ENCODE data around the gene MAN2A1. TPM values are rescaled to one million over a fixed set of nuclear protein-coding genes. Genes with fewer than 3 reads are reported as not detected.
"Not testable (repeated sequence)": the region's sequence is repeated elsewhere in the genome, so short reads cannot be mapped to it uniquely, and the experiment has no call there.

MAN2A1 gene
- total and polyA plus RNA-seq, 12 donors: 11.7 to 123 (median 83.2) TPM

GRCh38 chr5:109882546-109882945 is 192.8 kb downstream of the MAN2A1 start:
- no peak for DNase-seq

GRCh38 chr5:109884676-109885075 is 194.9 kb downstream of the MAN2A1 start:
- H3K4me3 ChIP-seq: no peak overlapping the region
- H3K27ac ChIP-seq: no peak overlapping the region
- no peak for DNase-seq
- H3K27me3 ChIP-seq: no peaks in the 10 kb centered on the region
- WGBS, 4 donors: 90 to 97% (median 95%) methylated on average over 9 to 20 of the region's 20 CpGs
- no peaks in the 10 kb centered on the region for H3K4me1 ChIP-seq (replicated peaks in 1 of 2)
- H3K9me3 ChIP-seq (replicated peaks in 1 of 3): no peaks in the 10 kb centered on the region
- intact Hi-C loops (cut with DNase I): no loop called here
- TF ChIP-seq, protein P1, sequence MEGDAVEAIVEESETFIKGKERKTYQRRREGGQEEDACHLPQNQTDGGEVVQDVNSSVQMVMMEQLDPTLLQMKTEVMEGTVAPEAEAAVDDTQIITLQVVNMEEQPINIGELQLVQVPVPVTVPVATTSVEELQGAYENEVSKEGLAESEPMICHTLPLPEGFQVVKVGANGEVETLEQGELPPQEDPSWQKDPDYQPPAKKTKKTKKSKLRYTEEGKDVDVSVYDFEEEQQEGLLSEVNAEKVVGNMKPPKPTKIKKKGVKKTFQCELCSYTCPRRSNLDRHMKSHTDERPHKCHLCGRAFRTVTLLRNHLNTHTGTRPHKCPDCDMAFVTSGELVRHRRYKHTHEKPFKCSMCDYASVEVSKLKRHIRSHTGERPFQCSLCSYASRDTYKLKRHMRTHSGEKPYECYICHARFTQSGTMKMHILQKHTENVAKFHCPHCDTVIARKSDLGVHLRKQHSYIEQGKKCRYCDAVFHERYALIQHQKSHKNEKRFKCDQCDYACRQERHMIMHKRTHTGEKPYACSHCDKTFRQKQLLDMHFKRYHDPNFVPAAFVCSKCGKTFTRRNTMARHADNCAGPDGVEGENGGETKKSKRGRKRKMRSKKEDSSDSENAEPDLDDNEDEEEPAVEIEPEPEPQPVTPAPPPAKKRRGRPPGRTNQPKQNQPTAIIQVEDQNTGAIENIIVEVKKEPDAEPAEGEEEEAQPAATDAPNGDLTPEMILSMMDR (IDR thresholded peaks at IDR 0.05): no peak
- no peak for TF ChIP-seq POLR2A (IDR thresholded peaks at IDR 0.05)
- H3K36me3 ChIP-seq (replicated peaks in 1 of 2): no peaks in the 10 kb centered on the region

More at GRCh38 chr5:109882546-109882945, 192.8 kb downstream of the MAN2A1 start:
- H3K4me3 ChIP-seq: no peak overlapping the region
- no peaks in the 10 kb centered on the region for H3K4me1 ChIP-seq (replicated peaks in 1 of 2)
- H3K36me3 ChIP-seq (replicated peaks in 1 of 2): no peaks in the 10 kb centered on the region
- intact Hi-C loops (cut with DNase I): no loop called here
- H3K27ac ChIP-seq: no peak overlapping the region
- H3K9me3 ChIP-seq (replicated peaks in 1 of 3): no peaks in the 10 kb centered on the region
- H3K27me3 ChIP-seq: no peaks in the 10 kb centered on the region
- TF ChIP-seq, protein P1 (IDR thresholded peaks at IDR 0.05): no peak
- no peak for TF ChIP-seq POLR2A (IDR thresholded peaks at IDR 0.05)

GRCh38 chr5:109885205-109885604 is 195.5 kb downstream of the MAN2A1 start:
- WGBS, 4 donors: 91 to 99% (median 93%) methylated on average over 10 to 28 of the region's 28 CpGs
- no peaks in the 10 kb centered on the region for H3K9me3 ChIP-seq (replicated peaks in 1 of 3)
- intact Hi-C loops (cut with DNase I): no loop called here

GRCh38 chr5:109888989-109889388 is 199.3 kb downstream of the MAN2A1 start:
- H3K36me3 ChIP-seq (replicated peaks in 1 of 2): no peaks in the 10 kb centered on the region
- WGBS, 4 donors: 81 to 97% (median 85%) methylated on average over 1 of the region's 1 CpG
- no peak for DNase-seq

More at GRCh38 chr5:109885205-109885604, 195.5 kb downstream of the MAN2A1 start:
- TF ChIP-seq POLR2A (IDR thresholded peaks at IDR 0.05): no peak
- TF ChIP-seq, protein P1 (IDR thresholded peaks at IDR 0.05): no peak
- Histone ChIP-seq H3K4me3 (no peak overlapping the region), H3K27ac (no peak overlapping the region), H3K4me1 (replicated peaks in 1 of 2) (no peaks in the 10 kb centered on the region), H3K36me3 (replicated peaks in 1 of 2) (no peaks in the 10 kb centered on the region), H3K27me3 (no peaks in the 10 kb centered on the region)
- DNase-seq: no peak

GRCh38 chr5:109893271-109893670 is 203.5 kb downstream of the MAN2A1 start:
- H3K4me1 ChIP-seq (replicated peaks in 1 of 2); DNase-seq; H3K36me3 ChIP-seq (replicated peaks in 1 of 2); H3K9me3 ChIP-seq (replicated peaks in 1 of 3); intact Hi-C loops (cut with DNase I); H3K27me3 ChIP-seq; H3K27ac ChIP-seq; H3K4me3 ChIP-seq: not testable (repeated sequence)
- 84 to 95% (median 87%) methylated on average over 2 of the region's 2 CpGs for WGBS, 4 donors

More at GRCh38 chr5:109888989-109889388, 199.3 kb downstream of the MAN2A1 start:
- Histone ChIP-seq H3K4me1 (replicated peaks in 1 of 2) (no peaks in the 10 kb centered on the region), H3K27me3 (no peaks in the 10 kb centered on the region), H3K27ac (no peak overlapping the region), H3K4me3 (no peak overlapping the region), H3K9me3 (replicated peaks in 1 of 3) (no peaks in the 10 kb centered on the region)
- intact Hi-C loops (cut with DNase I): no loop called here
- TF ChIP-seq, protein P1 (IDR thresholded peaks at IDR 0.05): no peak
- no peak for TF ChIP-seq POLR2A (IDR thresholded peaks at IDR 0.05)

Data from adrenal gland (tissue), 12 donors.